Measurements from ENCODE around the gene KLRC2.
A peak's percentile ranks its signal among the peaks of the same experiment; 100 is the strongest.

KLRC2 gene

DNA sequence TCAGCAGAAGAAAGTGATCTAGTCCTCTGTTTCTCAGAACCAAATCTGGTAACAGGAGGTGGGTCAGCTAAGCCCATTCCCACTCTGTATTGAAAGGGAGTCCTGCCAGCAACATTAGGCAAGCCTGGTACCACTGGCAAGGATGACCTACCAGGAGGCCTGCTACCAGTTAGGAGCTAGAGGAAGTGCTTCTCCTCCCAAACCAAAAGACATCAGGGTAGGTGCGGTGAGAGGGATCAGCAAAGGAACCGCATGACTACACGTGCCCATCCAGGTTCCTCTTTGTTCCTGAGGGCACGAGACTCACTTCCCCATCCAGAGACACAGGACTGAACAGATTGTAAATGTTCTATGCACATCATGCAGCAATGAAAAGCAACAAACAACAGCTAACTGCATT lies 29.1 kb downstream of the KLRC2 start:
- DNase-seq (ENCODE audit: low read depth in 1 of 2, low spot score in 1 of 2) = peak; percentile 70 to 94
- Histone ChIP-seq H3K27me3 (ENCODE audit: insufficient read depth, poor library complexity, severe bottlenecking) (no peaks in the 10 kb centered on the region), H3K4me3 (replicated peaks; ENCODE audit: insufficient read depth, low read length) (no peak overlapping the region), H3K27ac (replicated peaks) (peak overlapping the region; percentile 1; the same call in 1 of the 2 replicates)
- TF ChIP-seq, protein P1, sequence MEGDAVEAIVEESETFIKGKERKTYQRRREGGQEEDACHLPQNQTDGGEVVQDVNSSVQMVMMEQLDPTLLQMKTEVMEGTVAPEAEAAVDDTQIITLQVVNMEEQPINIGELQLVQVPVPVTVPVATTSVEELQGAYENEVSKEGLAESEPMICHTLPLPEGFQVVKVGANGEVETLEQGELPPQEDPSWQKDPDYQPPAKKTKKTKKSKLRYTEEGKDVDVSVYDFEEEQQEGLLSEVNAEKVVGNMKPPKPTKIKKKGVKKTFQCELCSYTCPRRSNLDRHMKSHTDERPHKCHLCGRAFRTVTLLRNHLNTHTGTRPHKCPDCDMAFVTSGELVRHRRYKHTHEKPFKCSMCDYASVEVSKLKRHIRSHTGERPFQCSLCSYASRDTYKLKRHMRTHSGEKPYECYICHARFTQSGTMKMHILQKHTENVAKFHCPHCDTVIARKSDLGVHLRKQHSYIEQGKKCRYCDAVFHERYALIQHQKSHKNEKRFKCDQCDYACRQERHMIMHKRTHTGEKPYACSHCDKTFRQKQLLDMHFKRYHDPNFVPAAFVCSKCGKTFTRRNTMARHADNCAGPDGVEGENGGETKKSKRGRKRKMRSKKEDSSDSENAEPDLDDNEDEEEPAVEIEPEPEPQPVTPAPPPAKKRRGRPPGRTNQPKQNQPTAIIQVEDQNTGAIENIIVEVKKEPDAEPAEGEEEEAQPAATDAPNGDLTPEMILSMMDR (IDR thresholded peaks at IDR 0.05; ENCODE audit: insufficient read depth, low read length) = no peak
- TF ChIP-seq, protein P2, sequence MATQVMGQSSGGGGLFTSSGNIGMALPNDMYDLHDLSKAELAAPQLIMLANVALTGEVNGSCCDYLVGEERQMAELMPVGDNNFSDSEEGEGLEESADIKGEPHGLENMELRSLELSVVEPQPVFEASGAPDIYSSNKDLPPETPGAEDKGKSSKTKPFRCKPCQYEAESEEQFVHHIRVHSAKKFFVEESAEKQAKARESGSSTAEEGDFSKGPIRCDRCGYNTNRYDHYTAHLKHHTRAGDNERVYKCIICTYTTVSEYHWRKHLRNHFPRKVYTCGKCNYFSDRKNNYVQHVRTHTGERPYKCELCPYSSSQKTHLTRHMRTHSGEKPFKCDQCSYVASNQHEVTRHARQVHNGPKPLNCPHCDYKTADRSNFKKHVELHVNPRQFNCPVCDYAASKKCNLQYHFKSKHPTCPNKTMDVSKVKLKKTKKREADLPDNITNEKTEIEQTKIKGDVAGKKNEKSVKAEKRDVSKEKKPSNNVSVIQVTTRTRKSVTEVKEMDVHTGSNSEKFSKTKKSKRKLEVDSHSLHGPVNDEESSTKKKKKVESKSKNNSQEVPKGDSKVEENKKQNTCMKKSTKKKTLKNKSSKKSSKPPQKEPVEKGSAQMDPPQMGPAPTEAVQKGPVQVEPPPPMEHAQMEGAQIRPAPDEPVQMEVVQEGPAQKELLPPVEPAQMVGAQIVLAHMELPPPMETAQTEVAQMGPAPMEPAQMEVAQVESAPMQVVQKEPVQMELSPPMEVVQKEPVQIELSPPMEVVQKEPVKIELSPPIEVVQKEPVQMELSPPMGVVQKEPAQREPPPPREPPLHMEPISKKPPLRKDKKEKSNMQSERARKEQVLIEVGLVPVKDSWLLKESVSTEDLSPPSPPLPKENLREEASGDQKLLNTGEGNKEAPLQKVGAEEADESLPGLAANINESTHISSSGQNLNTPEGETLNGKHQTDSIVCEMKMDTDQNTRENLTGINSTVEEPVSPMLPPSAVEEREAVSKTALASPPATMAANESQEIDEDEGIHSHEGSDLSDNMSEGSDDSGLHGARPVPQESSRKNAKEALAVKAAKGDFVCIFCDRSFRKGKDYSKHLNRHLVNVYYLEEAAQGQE (IDR thresholded peaks at IDR 0.05; ENCODE audit: insufficient replicate concordance, low read depth) = no peak
- TF ChIP-seq GABPA (IDR thresholded peaks at IDR 0.05; ENCODE audit: low read depth) (no peak), SPI1 (IDR thresholded peaks at IDR 0.05; ENCODE audit: borderline replicate concordance, low read depth) (peak; percentile 99), POLR2AphosphoS5 (IDR thresholded peaks at IDR 0.05; ENCODE audit: low read depth) (peak; percentile 83)

DNA sequence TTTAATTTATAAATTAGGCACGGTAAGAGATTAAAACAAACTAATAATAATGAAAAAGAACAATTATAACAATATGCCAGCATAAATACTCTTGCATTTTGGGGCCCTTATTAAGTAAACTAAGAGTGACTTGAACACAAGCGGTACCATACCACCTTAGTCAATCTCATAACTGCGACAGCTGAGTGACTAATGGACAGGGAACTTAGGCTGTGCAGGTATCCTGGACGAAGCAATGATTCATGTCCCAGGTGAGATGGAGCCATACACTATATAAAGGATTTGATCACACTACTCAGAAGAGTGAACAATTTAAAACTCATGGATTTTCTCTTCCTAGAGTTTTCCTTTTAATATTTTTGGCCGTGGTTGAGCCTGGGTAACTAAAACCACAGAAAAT lies 30.5 kb downstream of the KLRC2 start:
- H3K27me3 ChIP-seq (ENCODE audit: insufficient read depth, poor library complexity, severe bottlenecking) = no peaks in the 10 kb centered on the region
- no peak for DNase-seq (ENCODE audit: low read depth in 1 of 2, low spot score in 1 of 2)
- H3K4me3 ChIP-seq (replicated peaks; ENCODE audit: insufficient read depth, low read length) = no peak overlapping the region
- no peak overlapping the region for H3K27ac ChIP-seq (replicated peaks)
- TF ChIP-seq, protein P2 (IDR thresholded peaks at IDR 0.05; ENCODE audit: insufficient replicate concordance, low read depth) = no peak
- no peak for TF ChIP-seq POLR2AphosphoS5 (IDR thresholded peaks at IDR 0.05; ENCODE audit: low read depth)
- TF ChIP-seq, protein P1 (IDR thresholded peaks at IDR 0.05; ENCODE audit: insufficient read depth, low read length) = no peak

DNA sequence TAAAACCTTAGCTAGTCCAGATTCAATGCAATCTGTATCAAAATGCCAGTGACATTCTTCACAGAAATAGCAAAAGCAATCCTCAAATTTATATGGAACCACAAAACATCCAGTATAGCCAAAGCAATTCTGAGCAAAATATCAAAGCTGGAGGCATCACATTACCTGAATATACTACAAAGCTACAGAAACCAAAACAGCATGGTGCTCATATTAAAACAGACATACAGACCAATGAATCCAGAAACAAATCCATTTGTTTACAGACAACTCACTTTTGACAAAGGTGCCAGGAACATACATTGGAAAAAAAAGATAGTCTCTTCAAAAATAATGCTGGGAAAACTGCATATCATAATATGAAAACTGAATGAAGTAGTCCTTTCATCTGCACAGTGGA lies 31.0 kb downstream of the KLRC2 start:
- no peaks in the 10 kb centered on the region for H3K27me3 ChIP-seq (ENCODE audit: insufficient read depth, poor library complexity, severe bottlenecking)
- H3K4me3 ChIP-seq (replicated peaks; ENCODE audit: insufficient read depth, low read length) = no peak overlapping the region
- H3K27ac ChIP-seq (replicated peaks) = no peak overlapping the region
- DNase-seq (ENCODE audit: low read depth in 1 of 2, low spot score in 1 of 2) = no peak
- TF ChIP-seq, protein P1 (IDR thresholded peaks at IDR 0.05; ENCODE audit: insufficient read depth, low read length) = no peak
- no peak for TF ChIP-seq SPI1 (IDR thresholded peaks at IDR 0.05; ENCODE audit: borderline replicate concordance, low read depth)
- TF ChIP-seq GABPA (IDR thresholded peaks at IDR 0.05; ENCODE audit: low read depth) = no peak
- TF ChIP-seq POLR2AphosphoS5 (IDR thresholded peaks at IDR 0.05; ENCODE audit: low read depth) = no peak
- TF ChIP-seq, protein P2 (IDR thresholded peaks at IDR 0.05; ENCODE audit: insufficient replicate concordance, low read depth) = no peak

Data from HL-60 (cell line).